Tibial artery (tissue), 4 donors: Measurements from ENCODE around the gene ANO1.

Experiments used
- DNase-seq, 2 donors: peaks; one replicate each; pipeline ENCODE4 v3.0.0-alpha.2; 2019
- H3K27ac ChIP-seq, 2 donors: fragments of 200-600 bp; sonication (generic) in 1 of 2; 1 replicate in 1 of 2; 2 replicates in 1 of 2; pipeline ENCODE4 v1.5.1; 2018 to 2019; ENCODE audit warnings: mild to moderate bottlenecking in 1 of 2
- H3K27me3 ChIP-seq, 2 donors: fragments of 200-600 bp; sonication (generic) in 1 of 2; one replicate each; pipeline versions ENCODE4 v1.5.1 to v1.6.0; 2016 to 2019
- H3K36me3 ChIP-seq, 3 donors: fragments of 200-600 bp; sonication (generic) in 2 of 3; one replicate each; pipeline ENCODE4 v1.5.1; 2016 to 2019; ENCODE audit warnings: mild to moderate bottlenecking in 2 of 3
- H3K4me1 ChIP-seq, 4 donors: fragments of 200-600 bp; sonication (generic) in 2 of 4; 1 replicate in 3 of 4; 2 replicates in 1 of 4; pipeline ENCODE4 v1.5.1; 2016 to 2019
- H3K4me3 ChIP-seq, 2 donors: fragments of 200-600 bp; sonication (generic) in 1 of 2; 1 replicate in 1 of 2; 2 replicates in 1 of 2; pipeline ENCODE4 v1.5.1; 2018 to 2019; ENCODE audit warnings: mild to moderate bottlenecking in 2 of 2
- H3K9me3 ChIP-seq, 3 donors: fragments of 200-600 bp; sonication (generic) in 1 of 3; one replicate each; pipeline ENCODE4 v1.5.1; 2016 to 2019
- intact Hi-C: fragments of 100-400 bp; cut with DNase I; formaldehyde crosslinking; loops from one replicate; pipeline ENCODE4 v1.15.0; 2023; ENCODE audit warnings: low total_unique reads
- TF ChIP-seq, protein P1 (sequence below), 2 experiments: fragments of 200-600 bp in 1 of 2; fragments of 450-650 bp in 1 of 2; IDR thresholded peaks; one replicate each; pipeline ENCODE4 v1.5.1; 2017 to 2019; ENCODE audit warnings: antibody characterized with exemption in 2 of 2, mild to moderate bottlenecking in 1 of 2, moderate library complexity in 1 of 2

ANO1 gene

GRCh38 chr11:70173018-70173417, 94.9 kb downstream of the ANO1 start:
- intact Hi-C loops = no loop called here
- H3K4me1 ChIP-seq = peaks cover 0 to 10% (median 0%) of the 10 kb centered on the region in 4 donors
- H3K27ac ChIP-seq = no peak overlapping the region
- H3K4me3 ChIP-seq = no peak overlapping the region
- TF ChIP-seq, protein P1, sequence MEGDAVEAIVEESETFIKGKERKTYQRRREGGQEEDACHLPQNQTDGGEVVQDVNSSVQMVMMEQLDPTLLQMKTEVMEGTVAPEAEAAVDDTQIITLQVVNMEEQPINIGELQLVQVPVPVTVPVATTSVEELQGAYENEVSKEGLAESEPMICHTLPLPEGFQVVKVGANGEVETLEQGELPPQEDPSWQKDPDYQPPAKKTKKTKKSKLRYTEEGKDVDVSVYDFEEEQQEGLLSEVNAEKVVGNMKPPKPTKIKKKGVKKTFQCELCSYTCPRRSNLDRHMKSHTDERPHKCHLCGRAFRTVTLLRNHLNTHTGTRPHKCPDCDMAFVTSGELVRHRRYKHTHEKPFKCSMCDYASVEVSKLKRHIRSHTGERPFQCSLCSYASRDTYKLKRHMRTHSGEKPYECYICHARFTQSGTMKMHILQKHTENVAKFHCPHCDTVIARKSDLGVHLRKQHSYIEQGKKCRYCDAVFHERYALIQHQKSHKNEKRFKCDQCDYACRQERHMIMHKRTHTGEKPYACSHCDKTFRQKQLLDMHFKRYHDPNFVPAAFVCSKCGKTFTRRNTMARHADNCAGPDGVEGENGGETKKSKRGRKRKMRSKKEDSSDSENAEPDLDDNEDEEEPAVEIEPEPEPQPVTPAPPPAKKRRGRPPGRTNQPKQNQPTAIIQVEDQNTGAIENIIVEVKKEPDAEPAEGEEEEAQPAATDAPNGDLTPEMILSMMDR (IDR thresholded peaks at IDR 0.05) = no peak
- H3K27me3 ChIP-seq = no peaks in the 10 kb centered on the region
- H3K9me3 ChIP-seq = no peaks in the 10 kb centered on the region
- no peak for DNase-seq
- H3K36me3 ChIP-seq = peaks cover 27 to 86% (median 61%) of the 10 kb centered on the region in 3 donors

- no peaks in the 10 kb centered on the region for H3K9me3 ChIP-seq
- H3K4me3 ChIP-seq = no peak overlapping the region
- DNase-seq = no peak
- TF ChIP-seq, protein P1 (IDR thresholded peaks at IDR 0.05) = no peak
- peaks cover 10 to 86% (median 60%) of the 10 kb centered on the region in 3 donors for H3K36me3 ChIP-seq
- intact Hi-C loops = no loop called here
- no peak overlapping the region for H3K27ac ChIP-seq
- no peaks in the 10 kb centered on the region for H3K4me1 ChIP-seq
- no peaks in the 10 kb centered on the region for H3K27me3 ChIP-seq
Measured at GRCh38 chr11:70174547-70175235, 96.6 kb downstream of the ANO1 start.

GRCh38 chr11:70175236-70175698, 97.2 kb downstream of the ANO1 start:
- H3K27ac ChIP-seq = no peak overlapping the region
- H3K27me3 ChIP-seq = no peaks in the 10 kb centered on the region
- TF ChIP-seq, protein P1 (IDR thresholded peaks at IDR 0.05) = no peak
- H3K4me3 ChIP-seq = no peak overlapping the region
- DNase-seq = no peak
- intact Hi-C loops = no loop called here
- H3K4me1 ChIP-seq = no peaks in the 10 kb centered on the region
- no peaks in the 10 kb centered on the region for H3K9me3 ChIP-seq
- peaks cover 9 to 86% (median 59%) of the 10 kb centered on the region in 3 donors for H3K36me3 ChIP-seq

DNA sequence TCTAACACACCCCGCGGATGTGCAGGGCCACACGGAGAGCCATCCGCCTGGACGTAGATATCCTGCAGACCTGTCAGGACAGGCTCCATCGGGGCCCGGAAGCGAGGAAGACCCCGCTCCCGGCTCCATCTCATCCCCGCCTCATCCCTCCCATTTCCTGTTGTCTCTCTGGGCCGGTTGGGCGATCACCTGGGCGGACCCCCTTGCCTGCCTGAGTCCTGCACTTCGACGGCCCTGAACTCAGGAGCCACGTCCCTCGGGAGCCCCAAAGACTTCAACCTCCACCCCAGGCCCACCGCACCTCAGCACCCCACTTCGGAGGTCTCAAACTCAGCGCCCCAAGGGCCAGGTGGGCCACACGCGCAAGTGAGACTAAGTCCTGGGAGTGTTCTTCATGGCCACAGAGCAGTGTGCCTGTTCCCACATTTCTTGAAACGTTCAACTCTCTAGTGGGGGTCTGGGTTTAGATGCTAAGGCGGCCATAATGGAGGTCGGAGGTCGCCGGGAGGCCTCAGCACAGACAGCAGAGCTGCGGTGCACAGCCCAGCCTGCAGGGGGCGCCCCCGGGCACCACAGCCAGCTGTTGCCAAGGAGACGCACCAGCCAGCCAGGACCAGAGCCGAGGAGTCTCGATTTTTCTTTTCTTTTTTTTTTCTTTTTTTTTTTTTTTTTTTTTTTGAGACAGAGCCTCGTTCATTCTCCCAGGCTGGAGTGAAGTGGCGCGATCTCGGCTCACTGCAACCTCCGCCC, 99.0 kb downstream of the ANO1 start:
- TF ChIP-seq, protein P1 (IDR thresholded peaks at IDR 0.05) = peak; percentile 34 to 36
- H3K27me3 ChIP-seq = no peaks in the 10 kb centered on the region
- no peak overlapping the region for H3K4me3 ChIP-seq
- intact Hi-C loops = no loop called here
- H3K9me3 ChIP-seq = no peaks in the 10 kb centered on the region
- no peaks in the 10 kb centered on the region for H3K4me1 ChIP-seq
- no peak overlapping the region for H3K27ac ChIP-seq
- DNase-seq = no peak
- H3K36me3 ChIP-seq = peaks cover 9 to 86% (median 54%) of the 10 kb centered on the region in 3 donors

DNA sequence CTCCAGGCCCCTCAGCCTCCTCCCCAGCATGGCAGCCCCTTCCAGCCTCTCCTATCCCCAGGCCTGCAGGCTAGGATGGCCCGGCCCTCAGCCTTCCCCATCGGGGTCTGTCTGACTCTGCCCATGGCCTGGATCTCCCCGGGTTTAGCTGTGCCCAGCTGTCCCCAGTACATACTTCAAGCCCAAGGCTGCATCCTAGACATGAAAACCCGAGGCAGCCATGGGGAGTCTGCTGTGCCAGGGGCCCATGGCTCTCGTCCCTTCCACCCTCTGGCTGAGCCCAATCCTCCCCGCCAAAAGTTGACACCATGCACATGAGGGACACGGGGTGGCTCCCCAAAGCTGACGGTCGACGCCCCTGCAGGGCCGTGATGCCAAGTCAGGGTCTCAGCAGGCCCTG, 102.8 kb downstream of the ANO1 start:
- H3K27me3 ChIP-seq = no peaks in the 10 kb centered on the region
- H3K27ac ChIP-seq = no peak overlapping the region
- H3K4me1 ChIP-seq = peaks cover 0 to 12% (median 8%) of the 10 kb centered on the region in 4 donors
- peaks cover 0 to 69% (median 65%) of the 10 kb centered on the region in 3 donors for H3K36me3 ChIP-seq
- H3K4me3 ChIP-seq = no peak overlapping the region
- TF ChIP-seq, protein P1 (IDR thresholded peaks at IDR 0.05) = no peak
- intact Hi-C loops = no loop called here
- H3K9me3 ChIP-seq = no peaks in the 10 kb centered on the region
- DNase-seq = no peak
